Loucy (cell line): ENCODE results near the gene ARHGEF16.

Experiments used
- CTCF ChIP-seq: fragments of 200-600 bp; sonication (generic); conservative IDR thresholded peaks from 2 replicates; pipeline ENCODE4 v1.5.1; 2014; ENCODE audit warnings: mild to moderate bottlenecking, antibody characterized with exemption, low read length
- EZH2phosphoT487 ChIP-seq: fragments of 200-600 bp; IDR thresholded peaks from 2 replicates; pipeline ENCODE4 v1.6.1; 2018; ENCODE audit warnings: antibody characterized with exemption, mild to moderate bottlenecking, moderate library complexity, borderline replicate concordance

GRCh38 chr1:3470650-3471355 lies 16.3 kb downstream of the ARHGEF16 start:
- no peak for TF ChIP-seq CTCF
- TF ChIP-seq EZH2phosphoT487, result no peak
